Measurements from ENCODE around the gene CFAP410. TPM values are rescaled to one million over a fixed set of nuclear protein-coding genes. Genes with fewer than 3 reads are reported as not detected.

The CFAP410 gene
- polyA plus RNA-seq, 1 donor from 2014 or later: 36.5 TPM

DNA sequence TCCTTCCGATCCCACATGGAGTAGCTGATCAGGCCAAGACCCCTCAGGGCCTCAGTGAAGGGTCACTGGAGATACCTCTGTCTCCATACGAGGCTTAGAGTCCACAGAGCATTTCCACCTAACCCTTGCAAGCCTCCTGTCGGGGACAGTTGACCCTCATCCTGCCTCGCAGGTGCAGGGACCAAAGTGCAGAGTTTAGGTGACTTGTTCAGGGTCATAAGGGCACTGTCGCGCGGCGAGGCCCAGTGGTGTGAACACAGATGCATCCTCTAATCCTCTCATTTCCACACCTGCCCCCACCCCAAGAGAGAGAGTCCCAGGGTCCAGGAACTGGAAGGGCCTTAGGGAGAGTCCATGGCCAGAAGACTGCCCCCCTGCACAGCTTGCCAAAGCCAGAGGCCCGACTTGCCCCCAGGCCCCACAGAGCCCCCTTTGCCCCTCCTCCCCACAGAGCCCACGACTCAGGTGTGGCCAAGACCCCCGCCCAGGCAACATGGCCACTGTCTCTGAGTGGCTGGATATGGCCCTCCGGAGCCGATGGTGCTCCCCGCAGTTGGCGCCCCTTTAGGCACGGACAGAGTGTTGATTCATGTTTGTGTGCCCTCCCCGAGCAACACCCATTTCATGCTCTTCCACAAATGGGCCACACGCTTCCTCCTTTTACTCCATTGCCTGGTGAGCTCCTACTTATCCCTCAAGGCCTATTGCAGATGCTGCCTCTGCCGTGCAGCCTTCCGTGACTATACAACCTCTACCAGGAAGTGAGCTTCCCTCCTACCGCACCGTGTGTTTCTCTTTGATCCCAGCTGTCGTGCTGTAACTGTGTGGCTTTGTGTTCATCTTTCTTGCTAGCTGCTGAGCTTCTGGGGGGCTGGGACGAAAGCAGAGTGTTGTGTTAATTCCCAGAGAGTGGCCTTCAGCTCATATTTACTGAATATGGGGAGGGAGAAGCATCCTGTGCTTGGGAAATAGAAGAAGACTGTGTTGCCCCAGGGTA, 15.9 kb upstream of the CFAP410 start:
- Histone ChIP-seq H2AFZ (ENCODE audit: low read depth, low read length) (no peak overlapping the region), H3K36me3 (ENCODE audit: insufficient read depth, low read length) (no peaks in the 10 kb centered on the region), H3K9me3 (ENCODE audit: low read length) (no peaks in the 10 kb centered on the region), H3F3A (ENCODE audit: insufficient read depth, low read length, poor library complexity, severe bottlenecking) (no peaks in the 10 kb centered on the region), H3K79me2 (replicated peaks; ENCODE audit: insufficient read depth, low read length) (no peaks in the 10 kb centered on the region), H3K4me2 (ENCODE audit: low read length) (no peak overlapping the region), H4K20me1 (ENCODE audit: insufficient read depth) (no peaks in the 10 kb centered on the region), H3K9ac (ENCODE audit: low read length) (no peak overlapping the region), H3K9me2 (ENCODE audit: insufficient read depth, low read length) (no peaks in the 10 kb centered on the region), H3K27me3 (ENCODE audit: insufficient read depth, low read depth, low read length) (peaks cover 20% of the 10 kb centered on the region), H3K4me3 (ENCODE audit: low read length) (no peak overlapping the region), H3K27ac (ENCODE audit: low read length) (no peak overlapping the region)
- no peak for TF ChIP-seq EP300 (conservative IDR thresholded peaks at IDR 0.05; ENCODE audit: poor library complexity, severe bottlenecking)

DNA sequence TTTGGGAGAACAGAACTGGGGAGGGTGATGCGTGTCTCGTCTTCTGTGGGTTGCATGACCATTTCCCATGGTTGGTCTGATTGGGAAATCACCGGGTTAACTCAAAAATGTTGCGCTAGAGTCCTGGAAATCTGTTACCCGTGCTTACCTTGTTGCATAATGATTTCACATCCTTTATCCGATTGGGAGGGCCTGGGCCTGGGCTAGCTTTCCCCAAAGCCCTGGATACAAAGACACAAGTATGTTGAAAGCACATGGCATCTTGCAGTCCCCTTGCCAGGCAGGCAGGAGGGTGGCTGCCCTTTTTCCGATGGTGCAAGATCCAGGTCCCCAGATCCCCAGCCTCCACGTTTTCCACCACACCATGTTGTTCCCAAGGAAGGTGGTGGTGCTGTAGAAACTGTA, 14.8 kb upstream of the CFAP410 start:
- TF ChIP-seq MXI1 (conservative IDR thresholded peaks at IDR 0.05; ENCODE audit: poor library complexity, severe bottlenecking) (no peak), SMC3 (conservative IDR thresholded peaks at IDR 0.05; ENCODE audit: poor library complexity) (no peak), EP300 (conservative IDR thresholded peaks at IDR 0.05; ENCODE audit: poor library complexity, severe bottlenecking) (no peak), TAF1 (IDR thresholded peaks at IDR 0.05; ENCODE audit: low read depth) (no peak)
- TF ChIP-seq, protein P1, sequence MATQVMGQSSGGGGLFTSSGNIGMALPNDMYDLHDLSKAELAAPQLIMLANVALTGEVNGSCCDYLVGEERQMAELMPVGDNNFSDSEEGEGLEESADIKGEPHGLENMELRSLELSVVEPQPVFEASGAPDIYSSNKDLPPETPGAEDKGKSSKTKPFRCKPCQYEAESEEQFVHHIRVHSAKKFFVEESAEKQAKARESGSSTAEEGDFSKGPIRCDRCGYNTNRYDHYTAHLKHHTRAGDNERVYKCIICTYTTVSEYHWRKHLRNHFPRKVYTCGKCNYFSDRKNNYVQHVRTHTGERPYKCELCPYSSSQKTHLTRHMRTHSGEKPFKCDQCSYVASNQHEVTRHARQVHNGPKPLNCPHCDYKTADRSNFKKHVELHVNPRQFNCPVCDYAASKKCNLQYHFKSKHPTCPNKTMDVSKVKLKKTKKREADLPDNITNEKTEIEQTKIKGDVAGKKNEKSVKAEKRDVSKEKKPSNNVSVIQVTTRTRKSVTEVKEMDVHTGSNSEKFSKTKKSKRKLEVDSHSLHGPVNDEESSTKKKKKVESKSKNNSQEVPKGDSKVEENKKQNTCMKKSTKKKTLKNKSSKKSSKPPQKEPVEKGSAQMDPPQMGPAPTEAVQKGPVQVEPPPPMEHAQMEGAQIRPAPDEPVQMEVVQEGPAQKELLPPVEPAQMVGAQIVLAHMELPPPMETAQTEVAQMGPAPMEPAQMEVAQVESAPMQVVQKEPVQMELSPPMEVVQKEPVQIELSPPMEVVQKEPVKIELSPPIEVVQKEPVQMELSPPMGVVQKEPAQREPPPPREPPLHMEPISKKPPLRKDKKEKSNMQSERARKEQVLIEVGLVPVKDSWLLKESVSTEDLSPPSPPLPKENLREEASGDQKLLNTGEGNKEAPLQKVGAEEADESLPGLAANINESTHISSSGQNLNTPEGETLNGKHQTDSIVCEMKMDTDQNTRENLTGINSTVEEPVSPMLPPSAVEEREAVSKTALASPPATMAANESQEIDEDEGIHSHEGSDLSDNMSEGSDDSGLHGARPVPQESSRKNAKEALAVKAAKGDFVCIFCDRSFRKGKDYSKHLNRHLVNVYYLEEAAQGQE (IDR thresholded peaks at IDR 0.05; ENCODE audit: borderline replicate concordance): no peak
- H3F3A ChIP-seq (ENCODE audit: insufficient read depth, low read length, poor library complexity, severe bottlenecking): no peaks in the 10 kb centered on the region
- H3K79me2 ChIP-seq (replicated peaks; ENCODE audit: insufficient read depth, low read length): no peaks in the 10 kb centered on the region
- no peak overlapping the region for H2AFZ ChIP-seq (ENCODE audit: low read depth, low read length)
- H3K9ac ChIP-seq (ENCODE audit: low read length): no peak overlapping the region
- H3K27me3 ChIP-seq (ENCODE audit: insufficient read depth, low read depth, low read length): peaks cover 30% of the 10 kb centered on the region
- H3K9me2 ChIP-seq (ENCODE audit: insufficient read depth, low read length): no peaks in the 10 kb centered on the region
- H4K20me1 ChIP-seq (ENCODE audit: insufficient read depth): no peaks in the 10 kb centered on the region
- H3K36me3 ChIP-seq (ENCODE audit: insufficient read depth, low read length): no peaks in the 10 kb centered on the region
- no peak overlapping the region for H3K27ac ChIP-seq (ENCODE audit: low read length)
- no peaks in the 10 kb centered on the region for H3K9me3 ChIP-seq (ENCODE audit: low read length)
- no peak overlapping the region for H3K4me2 ChIP-seq (ENCODE audit: low read length)
- H3K4me3 ChIP-seq (ENCODE audit: low read length): no peak overlapping the region

DNA sequence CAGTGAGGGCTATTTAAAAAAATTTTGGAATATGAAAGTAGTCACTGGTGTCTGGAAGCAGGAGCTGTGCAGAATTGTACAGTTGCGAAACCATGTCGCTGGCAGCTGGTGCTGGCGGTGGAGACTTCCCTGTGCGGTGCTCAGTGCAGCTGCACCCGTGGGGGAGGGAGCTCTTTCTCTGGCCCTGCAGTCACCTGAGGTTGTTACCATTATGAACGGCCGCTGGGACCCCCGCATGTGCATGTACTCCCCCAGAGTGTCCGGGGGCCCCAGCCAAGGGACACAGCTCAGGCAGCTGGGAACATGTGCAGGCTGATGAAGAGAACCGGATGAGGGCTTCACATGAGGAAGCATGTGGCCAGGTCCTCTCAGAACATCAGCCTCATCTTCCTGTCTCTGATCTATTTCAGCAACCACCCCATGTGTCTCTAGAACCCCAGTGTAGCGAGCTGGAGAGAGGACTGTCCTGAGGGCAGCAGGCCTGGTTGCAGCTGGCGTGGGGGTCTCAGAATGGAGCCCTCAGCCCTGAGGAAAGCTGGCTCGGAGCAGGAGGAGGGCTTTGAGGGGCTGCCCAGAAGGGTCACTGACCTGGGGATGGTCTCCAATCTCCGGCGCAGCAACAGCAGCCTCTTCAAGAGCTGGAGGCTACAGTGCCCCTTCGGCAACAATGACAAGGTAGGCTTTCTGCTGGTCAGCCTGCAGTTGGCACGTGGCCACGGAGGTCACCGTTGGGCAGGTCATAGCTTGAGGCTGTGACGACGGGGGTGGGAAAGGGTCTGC, 14.2 kb upstream of the CFAP410 start, which contains the start of gene TRPM2:
TSS of gene TRPM2 (plus strand) at position 431 of the 780 bp plus-strand sequence. CDS start at position 511, 80 bp downstream.
- Histone ChIP-seq H3K4me2 (ENCODE audit: low read length) (no peak within 1 kb of the TSS), H3K79me2 (replicated peaks; ENCODE audit: insufficient read depth, low read length) (no peaks in the 10 kb centered on the region), H2AFZ (ENCODE audit: low read depth, low read length) (no peak within 1 kb of the TSS), H4K20me1 (ENCODE audit: insufficient read depth) (no peaks in the 10 kb centered on the region), H3K27me3 (ENCODE audit: insufficient read depth, low read depth, low read length) (peaks cover 35% of the 10 kb centered on the region), H3K9ac (ENCODE audit: low read length) (no peak within 1 kb of the TSS), H3K9me2 (ENCODE audit: insufficient read depth, low read length) (no peaks in the 10 kb centered on the region), H3F3A (ENCODE audit: insufficient read depth, low read length, poor library complexity, severe bottlenecking) (no peaks in the 10 kb centered on the region), H3K36me3 (ENCODE audit: insufficient read depth, low read length) (no peaks in the 10 kb centered on the region), H3K9me3 (ENCODE audit: low read length) (no peaks in the 10 kb centered on the region), H3K27ac (ENCODE audit: low read length) (no peak within 1 kb of the TSS), H3K4me3 (ENCODE audit: low read length) (no peak within 1 kb of the TSS)
- no peak for TF ChIP-seq EZH2 (IDR thresholded peaks at IDR 0.05; ENCODE audit: borderline replicate concordance, insufficient read depth, low read length, poor library complexity, severe bottlenecking)
- no peak for TF ChIP-seq POLR2AphosphoS5 (IDR thresholded peaks at IDR 0.05)
- no peak for TF ChIP-seq SMC3 (conservative IDR thresholded peaks at IDR 0.05; ENCODE audit: poor library complexity)

All from neural cell (in vitro differentiated cells).